H9 (cell line): ENCODE data around the gene FAM222B. TPM values are rescaled to one million over a fixed set of nuclear protein-coding genes. Genes with fewer than 3 reads are reported as not detected.

Experiments
- DNase-seq: peaks from one replicate; pipeline ENCODE4 v3.0.0-alpha.2; 2017
- H2AFZ ChIP-seq: one replicate; pipeline ENCODE4 v1.6.1; 2013; ENCODE audit warnings: mild to moderate bottlenecking, low read length, control low read depth, moderate library complexity
- H2AK5ac ChIP-seq: 2 replicates; pipeline ENCODE4 v1.6.1; 2013; ENCODE audit warnings: low read length, control low read depth, mixed read lengths; ENCODE audit not compliant: insufficient read length
- H2BK120ac ChIP-seq: one replicate; pipeline ENCODE4 v1.6.1; 2013; ENCODE audit warnings: low read depth, mild to moderate bottlenecking, low read length, control low read depth, inconsistent platforms; ENCODE audit not compliant: poor library complexity, severe bottlenecking
- H2BK12ac ChIP-seq: 2 replicates; pipeline ENCODE4 v1.6.1; 2013; ENCODE audit warnings: low read length, control low read depth, mixed read lengths, low read depth; ENCODE audit not compliant: insufficient read length
- H2BK15ac ChIP-seq: 2 replicates; pipeline ENCODE4 v1.6.1; 2013; ENCODE audit warnings: low read depth, low read length, control low read depth
- H2BK20ac ChIP-seq: one replicate; pipeline ENCODE4 v1.6.1; 2013; ENCODE audit warnings: low read depth, mild to moderate bottlenecking, low read length, control low read depth, inconsistent platforms; ENCODE audit not compliant: poor library complexity, severe bottlenecking
- H2BK5ac ChIP-seq: 2 replicates; pipeline ENCODE4 v1.6.1; 2013; ENCODE audit warnings: low read length, control low read depth, mixed read lengths; ENCODE audit not compliant: insufficient read length
- H3K14ac ChIP-seq: 2 replicates; pipeline ENCODE4 v1.6.1; 2013; ENCODE audit warnings: low read length, control low read depth; ENCODE audit not compliant: insufficient read depth
- H3K18ac ChIP-seq: 2 replicates; pipeline ENCODE4 v1.6.1; 2013; ENCODE audit warnings: low read depth, mild to moderate bottlenecking, mixed read lengths, low read length, control low read depth; ENCODE audit not compliant: insufficient read length
- H3K23ac ChIP-seq: 2 replicates; pipeline ENCODE4 v1.6.1; 2013; ENCODE audit warnings: low read length, control low read depth, mixed read lengths, low read depth; ENCODE audit not compliant: insufficient read length
- H3K23me2 ChIP-seq: 2 replicates; pipeline ENCODE4 v1.6.1; 2013; ENCODE audit warnings: low read depth, mild to moderate bottlenecking, mixed read lengths, low read length, control low read depth; ENCODE audit not compliant: insufficient read length, poor library complexity, severe bottlenecking
- H3K27ac ChIP-seq: 2 replicates; pipeline ENCODE4 v1.5.1; 2013; ENCODE audit warnings: low read length, control low read depth, mixed read lengths, low read depth; ENCODE audit not compliant: insufficient read length
- H3K27me3 ChIP-seq: 2 replicates; pipeline ENCODE4 v1.6.1; 2013; ENCODE audit warnings: low read length, control low read depth, inconsistent platforms; ENCODE audit not compliant: insufficient read depth
- H3K4ac ChIP-seq: 2 replicates; pipeline ENCODE4 v1.6.1; 2013; ENCODE audit warnings: low read depth, mild to moderate bottlenecking, control low read depth, inconsistent platforms, low read length, moderate library complexity
- H3K4me1 ChIP-seq: 2 replicates; pipeline ENCODE4 v1.6.1; 2013; ENCODE audit warnings: low read length, control low read depth, inconsistent platforms; ENCODE audit not compliant: insufficient read depth
- H3K4me2 ChIP-seq: 2 replicates; pipeline ENCODE4 v1.6.1; 2013; ENCODE audit warnings: low read length, control low read depth, mixed read lengths; ENCODE audit not compliant: insufficient read length, insufficient read depth
- H3K56ac ChIP-seq: 2 replicates; pipeline ENCODE4 v1.6.1; 2013; ENCODE audit warnings: low read depth, mild to moderate bottlenecking, mixed read lengths, low read length, control low read depth; ENCODE audit not compliant: insufficient read length
- H3K79me1 ChIP-seq: 2 replicates; pipeline ENCODE4 v1.6.1; 2013; ENCODE audit warnings: low read depth, mild to moderate bottlenecking, moderate library complexity, low read length, control low read depth, inconsistent platforms; ENCODE audit not compliant: insufficient read depth, poor library complexity, severe bottlenecking
- H3K79me2 ChIP-seq: 2 replicates; pipeline ENCODE4 v1.6.1; 2013; ENCODE audit warnings: low read length, control low read depth, inconsistent platforms; ENCODE audit not compliant: insufficient read depth
- H3K9ac ChIP-seq: 2 replicates; pipeline ENCODE4 v1.6.1; 2013; ENCODE audit warnings: low read length, control low read depth, mixed read lengths; ENCODE audit not compliant: insufficient read length; ENCODE audit errors: extremely low read depth
- H3K9me3 ChIP-seq: one replicate; pipeline ENCODE4 v1.6.1; 2013; ENCODE audit warnings: low read depth, low read length, inconsistent platforms; ENCODE audit not compliant: control insufficient read depth
- H3T11ph ChIP-seq: one replicate; pipeline ENCODE4 v1.6.1; 2013; ENCODE audit warnings: mild to moderate bottlenecking, low read length, control low read depth, inconsistent platforms
- H4K20me1 ChIP-seq: one replicate; pipeline ENCODE4 v1.6.1; 2013; ENCODE audit not compliant: control insufficient read depth, insufficient read length, insufficient read depth
- H4K5ac ChIP-seq: 2 replicates; pipeline ENCODE4 v1.6.1; 2013; ENCODE audit warnings: low read depth, mild to moderate bottlenecking, mixed read lengths, low read length, control low read depth; ENCODE audit not compliant: insufficient read length
- H4K8ac ChIP-seq: replicated peaks from 2 replicates; pipeline ENCODE4 v1.6.1; 2013; ENCODE audit warnings: low read length, control low read depth, mixed read lengths, low read depth; ENCODE audit not compliant: insufficient read length
- H4K91ac ChIP-seq: 2 replicates; pipeline ENCODE4 v1.6.1; 2013; ENCODE audit warnings: low read depth, mild to moderate bottlenecking, moderate library complexity, mixed read lengths, low read length, control low read depth; ENCODE audit not compliant: insufficient read length
- H3K27ac Mint-ChIP-seq, 3 experiments: 2 replicates in 2 of 3; 3 replicates in 1 of 3; pipeline ENCODE4 v1.8.0; 2020 to 2021; ENCODE audit warnings: mixed read lengths in 3 of 3, mild to moderate bottlenecking in 1 of 3, moderate library complexity in 1 of 3
- H3K27me3 Mint-ChIP-seq: 2 replicates; pipeline ENCODE4 v1.8.0; 2021; ENCODE audit warnings: low read depth, mild to moderate bottlenecking, moderate library complexity, mixed read lengths
- H3K36me3 Mint-ChIP-seq, 3 experiments: 2 replicates in 2 of 3; 3 replicates in 1 of 3; pipeline ENCODE4 v1.8.0; 2020 to 2021; ENCODE audit warnings: low read depth in 3 of 3, mixed read lengths in 3 of 3; ENCODE audit not compliant: insufficient read depth in 1 of 3
- H3K4me1 Mint-ChIP-seq, 2 experiments: 2 replicates each; pipeline ENCODE4 v1.8.0; 2020; ENCODE audit warnings: mixed read lengths in 2 of 2
- H3K4me3 Mint-ChIP-seq, 2 experiments: 2 replicates in 1 of 2; 3 replicates in 1 of 2; pipeline ENCODE4 v1.8.0; 2020 to 2021; ENCODE audit warnings: mild to moderate bottlenecking in 2 of 2, mixed read lengths in 2 of 2, moderate library complexity in 1 of 2
- H3K9me3 Mint-ChIP-seq, 2 experiments: 2 replicates in 1 of 2; 3 replicates in 1 of 2; pipeline ENCODE4 v1.8.0; 2020; ENCODE audit warnings: mild to moderate bottlenecking in 2 of 2, mixed read lengths in 2 of 2, moderate library complexity in 1 of 2
- CTCF ChIP-seq: fragments of 200-600 bp; sonication (generic); conservative IDR thresholded peaks from 3 replicates; pipeline ENCODE4 v1.8.0; 2021; ENCODE audit warnings: antibody characterized with exemption, mild to moderate bottlenecking
- WGBS: extraction: QIAGEN DNeasy Blood & Tissue Kit; methylation state at CpG from one replicate; pipeline ENCODE4 v1.1.7; 2013; ENCODE audit warnings: missing lambda C conversion rate, low lambda C conversion rate, mixed read lengths; ENCODE audit not compliant: insufficient read length; ENCODE audit errors: extremely low coverage; 5-methylcytosine and 5-hydroxymethylcytosine counted together
- total RNA-seq: library from RNA; stranded (reverse); gene quantifications from 2 replicates; pipeline ENCODE4 v1.2.1, GENCODE V29; 2021

The FAM222B gene
- total RNA-seq, 1 experiment from 2014 or later: 76.1 TPM

GRCh38 chr17:28881533-28882056 is 39.0 kb upstream of the FAM222B start:
- H3K9me3 Mint-ChIP-seq: peaks cover 4 to 6% of the 10 kb centered on the region in 2 experiments; a peak in 3 of 5 replicates
- peaks cover 6 to 8% of the 10 kb centered on the region in 2 experiments for H3K4me1 Mint-ChIP-seq
- Histone ChIP-seq H2BK120ac (no peak overlapping the region), H3K4me2 (no peak overlapping the region), H4K8ac (no peak overlapping the region), H3K79me1 (no peaks in the 10 kb centered on the region), H3K27me3 (no peaks in the 10 kb centered on the region), H4K91ac (no peak overlapping the region), H3K23ac (no peak overlapping the region), H4K20me1 (no peaks in the 10 kb centered on the region), H2BK15ac (no peak overlapping the region), H3K27ac (no peak overlapping the region), H2BK20ac (no peak overlapping the region), H3K23me2 (no peaks in the 10 kb centered on the region), H2AFZ (no peak overlapping the region), H3K79me2 (no peaks in the 10 kb centered on the region), H3T11ph (no peak overlapping the region), H3K4me1 (no peaks in the 10 kb centered on the region), H3K18ac (no peak overlapping the region), H3K56ac (no peak overlapping the region), H4K5ac (no peak overlapping the region), H3K9ac (no peak overlapping the region), H3K9me3 (no peaks in the 10 kb centered on the region), H3K14ac (no peak overlapping the region), H2AK5ac (no peak overlapping the region), H3K4ac (no peak overlapping the region), H2BK5ac (no peak overlapping the region), H2BK12ac (no peak overlapping the region)
- H3K27me3 Mint-ChIP-seq: no peaks in the 10 kb centered on the region
- TF ChIP-seq CTCF: no peak
- H3K4me3 Mint-ChIP-seq: no peak overlapping the region
- H3K27ac Mint-ChIP-seq: no peak overlapping the region
- H3K36me3 Mint-ChIP-seq: peaks cover 29 to 71% (median 67%) of the 10 kb centered on the region in 3 experiments; a peak in 6 of 7 replicates
- no CpG with 5 or more reads among the region's 17 CpGs for WGBS
- no peak for DNase-seq
